Stomach (tissue), 4 donors: ENCODE results near the gene SRL.

ENCODE experiments used
- CTCF ChIP-seq, 7 experiments: fragments of 450-650 bp in 4 of 7; fragments of 200-600 bp in 3 of 7; sonication (generic) in 3 of 7; IDR thresholded peaks; one replicate each; pipeline ENCODE4 v1.5.1; 2016 to 2019; ENCODE audit warnings: antibody characterized with exemption in 7 of 7, control low read depth in 2 of 7, mild to moderate bottlenecking in 1 of 7
- EP300 ChIP-seq: sonication (generic); formaldehyde crosslinking; IDR thresholded peaks from one replicate; pipeline ENCODE4 v1.6.1; 2017; ENCODE audit warnings: antibody characterized with exemption
- POLR2A ChIP-seq, 4 donors: fragments of 450-650 bp; IDR thresholded peaks; one replicate each; pipeline ENCODE4 v1.6.1; 2016; ENCODE audit warnings: antibody characterized with exemption in 4 of 4, control low read depth in 2 of 4, mild to moderate bottlenecking in 1 of 4, moderate library complexity in 1 of 4
- POLR2AphosphoS5 ChIP-seq, 3 donors: sonication (generic); formaldehyde crosslinking; IDR thresholded peaks; one replicate each; pipeline ENCODE4 v1.6.1; 2016; ENCODE audit warnings: antibody characterized with exemption in 3 of 3

- TF ChIP-seq POLR2A (IDR thresholded peaks at IDR 0.05) = no peak
- peak in 2 of 7 experiments; percentile 20 to 24 for TF ChIP-seq CTCF (IDR thresholded peaks at IDR 0.05)
- peak in 2 of 3 donors; percentile 26 to 56 for TF ChIP-seq POLR2AphosphoS5 (IDR thresholded peaks at IDR 0.05)
- no peak for TF ChIP-seq EP300
These were observed 32.0 kb upstream of the SRL start for GRCh38 chr16:4273858-4274311.
